Right renal cortex interstitium (tissue), 3 donors: Measurements from ENCODE around the gene TTLL11. TPM values are rescaled to one million over a fixed set of nuclear protein-coding genes. Genes with fewer than 3 reads are reported as not detected.
"Not testable (repeated sequence)": the region's sequence is repeated elsewhere in the genome, so short reads cannot be mapped to it uniquely, and the experiment has no call there.

Experiments
- DNase-seq, 3 donors: peaks; one replicate each; pipeline ENCODE4 v3.0.0-alpha.2; 2013; ENCODE audit warnings: low read depth in 3 of 3, low spot score in 2 of 3
- polyA plus RNA-seq, 3 donors: library from polyadenylated mRNA; unstranded; fragments of 120-200 nt; gene quantifications; one replicate each; pipeline ENCODE4 v1.2.1, GENCODE V29; 2013; ENCODE audit not compliant: insufficient read length in 3 of 3

Gene TTLL11
- polyA plus RNA-seq, 3 donors = 6.0 to 6.7 (median 6.2) TPM

DNA sequence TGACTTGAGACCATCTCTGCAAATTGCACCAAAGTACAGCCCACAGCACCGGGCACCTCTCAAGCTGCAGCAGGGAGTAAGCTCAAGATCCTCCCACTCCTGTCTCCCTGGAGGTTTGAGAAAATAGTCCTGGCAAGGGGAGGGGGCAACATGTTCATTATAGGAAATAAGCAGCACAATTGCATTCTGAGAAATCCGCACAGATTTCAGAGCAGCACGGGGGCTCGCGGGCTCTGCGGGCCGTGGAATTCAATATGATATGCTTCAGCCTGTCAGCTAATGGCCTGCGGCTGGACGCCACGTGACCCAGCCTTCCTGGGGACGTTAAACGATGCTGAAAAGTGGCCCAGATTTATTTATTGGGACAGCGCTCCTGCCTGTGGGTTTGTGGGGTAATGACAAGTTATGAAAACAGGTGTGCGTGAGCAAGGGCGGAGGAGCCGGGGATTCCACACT lies 285.3 kb downstream of the TTLL11 start:
- peak in 1 of 3 donors; percentile 32 for DNase-seq

DNA sequence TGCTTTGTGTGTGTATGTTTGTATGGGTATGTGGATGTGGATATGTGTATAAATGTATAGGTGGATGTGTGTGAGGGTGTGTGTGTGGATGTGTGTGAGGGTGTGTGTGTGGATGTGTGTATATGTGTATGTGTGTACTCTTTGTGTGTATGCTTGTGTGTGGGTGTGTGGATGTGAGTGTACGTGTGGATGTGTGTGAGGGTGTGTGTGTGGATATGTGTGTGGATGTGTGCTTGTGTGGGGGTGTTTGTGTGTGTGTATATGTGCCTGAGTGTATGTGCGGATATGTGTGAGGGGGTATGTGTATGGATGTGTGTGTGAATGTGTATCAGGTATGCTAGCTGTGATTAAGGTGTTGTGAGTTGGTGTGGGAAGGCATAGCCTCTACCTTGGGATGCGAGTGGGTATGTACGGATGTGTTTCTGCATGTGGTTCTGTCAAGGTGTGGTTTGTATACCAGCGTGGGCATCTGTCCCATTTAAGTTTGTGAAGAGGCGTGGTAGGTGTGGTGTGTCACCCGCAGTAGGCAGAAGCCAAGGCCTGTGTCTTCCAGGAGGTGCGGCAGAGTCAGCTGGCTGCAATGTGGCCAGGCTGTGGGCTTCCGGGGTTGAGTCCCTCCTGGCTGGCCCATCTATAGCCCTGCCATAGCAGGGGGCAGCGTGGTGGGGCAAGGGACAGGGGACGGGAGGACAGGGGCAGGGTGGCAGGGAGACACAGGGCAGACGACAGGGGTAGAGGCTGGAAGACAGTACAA lies 285.9 kb downstream of the TTLL11 start:
- DNase-seq = no peak

DNA sequence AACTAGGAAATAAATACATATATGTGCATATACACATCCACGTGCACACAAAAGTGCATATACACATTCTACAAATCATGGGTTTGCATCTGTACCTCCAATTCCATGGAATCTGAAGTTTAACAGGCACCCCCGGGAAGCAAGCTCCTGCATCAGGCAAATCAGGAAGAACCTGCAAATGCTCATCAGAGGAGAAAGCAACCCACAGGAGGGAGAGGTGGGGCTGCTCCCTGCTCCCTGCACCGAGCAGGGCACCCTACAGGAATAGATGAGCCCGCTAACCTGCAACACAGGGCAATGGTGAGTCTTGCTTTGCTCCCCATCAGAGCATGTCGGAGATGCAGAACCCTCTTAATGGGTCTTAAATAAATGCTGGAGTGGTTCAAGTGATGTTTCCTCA lies 290.4 kb downstream of the TTLL11 start:
- no peak for DNase-seq

DNA sequence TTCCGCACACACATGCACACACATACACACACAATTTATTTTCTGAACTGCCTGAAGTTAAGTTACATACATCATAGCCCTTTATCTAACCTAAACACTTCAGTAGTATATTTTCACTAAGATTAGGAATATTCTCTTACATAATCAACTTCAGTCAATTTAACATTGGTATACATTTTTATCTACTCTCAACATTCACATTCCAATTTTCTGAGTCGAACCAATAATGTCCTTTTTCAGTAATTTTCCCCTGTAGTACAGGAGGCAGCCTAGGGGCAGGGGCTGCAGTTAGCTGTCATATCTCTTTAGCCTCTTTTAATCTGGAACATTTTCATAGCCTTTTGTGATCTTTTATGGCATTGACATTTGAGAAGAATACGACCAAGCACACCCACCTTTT lies 291.5 kb downstream of the TTLL11 start:
- no peak for DNase-seq

DNA sequence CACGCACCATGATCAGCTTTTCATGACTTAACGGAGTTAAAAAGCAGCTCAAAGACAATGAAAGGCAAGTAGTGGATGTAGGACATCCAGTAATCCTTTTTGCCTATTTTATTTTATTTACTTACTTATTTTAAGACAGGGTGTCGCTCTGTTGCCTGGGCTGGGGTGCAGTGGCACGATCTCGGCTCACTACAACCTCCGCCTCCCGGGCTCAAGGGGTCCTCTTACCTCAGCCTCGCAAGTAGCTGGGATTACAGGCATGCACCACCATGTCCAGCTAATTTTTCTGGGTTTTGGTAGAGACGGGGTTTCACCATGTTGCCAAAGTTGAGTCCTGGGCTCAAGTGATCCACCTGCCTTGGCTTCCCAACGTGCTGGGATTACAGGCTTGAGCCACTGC lies 292.7 kb downstream of the TTLL11 start:
- DNase-seq = no peak

DNA sequence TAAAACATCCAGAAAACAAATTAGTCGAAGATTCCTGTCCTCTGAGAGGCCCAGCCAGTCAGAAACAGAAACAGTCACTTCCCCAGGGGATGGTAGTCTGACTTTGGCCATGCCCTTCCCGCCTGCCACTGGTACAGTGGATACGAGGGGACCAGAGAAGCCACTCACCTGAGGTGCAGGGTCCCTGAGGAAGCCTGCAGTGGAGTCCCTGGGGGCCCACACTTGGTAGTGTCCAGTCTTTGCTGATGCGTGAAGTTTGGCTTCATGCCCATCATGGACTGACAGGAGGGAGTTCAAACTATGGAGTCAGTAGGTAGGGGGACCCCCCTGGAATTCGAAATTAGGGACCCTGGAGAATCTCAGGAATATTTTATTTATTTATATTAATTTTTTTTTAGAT lies 294.2 kb downstream of the TTLL11 start:
- DNase-seq = no peak

DNA sequence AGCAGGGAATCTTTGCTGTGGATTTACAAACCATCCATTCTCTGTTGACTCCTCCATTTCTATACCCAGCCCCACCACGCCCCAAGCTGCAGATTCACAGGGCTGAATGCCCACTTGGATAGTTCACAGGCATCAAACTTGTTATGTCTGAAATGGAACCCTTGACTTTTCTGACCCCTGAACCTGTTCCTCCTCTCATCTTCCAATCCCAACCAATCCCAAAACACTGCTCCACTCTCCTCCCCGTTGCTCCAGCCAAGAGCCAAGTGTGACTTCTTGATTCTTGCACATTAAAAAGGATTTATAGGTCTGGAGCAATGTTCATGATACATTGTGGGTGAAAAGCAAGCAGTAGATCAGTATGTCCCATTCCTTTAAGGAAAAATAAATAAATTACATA lies 296.0 kb downstream of the TTLL11 start:
- DNase-seq = peak in 2 of 3 donors; percentile 43 to 46

DNA sequence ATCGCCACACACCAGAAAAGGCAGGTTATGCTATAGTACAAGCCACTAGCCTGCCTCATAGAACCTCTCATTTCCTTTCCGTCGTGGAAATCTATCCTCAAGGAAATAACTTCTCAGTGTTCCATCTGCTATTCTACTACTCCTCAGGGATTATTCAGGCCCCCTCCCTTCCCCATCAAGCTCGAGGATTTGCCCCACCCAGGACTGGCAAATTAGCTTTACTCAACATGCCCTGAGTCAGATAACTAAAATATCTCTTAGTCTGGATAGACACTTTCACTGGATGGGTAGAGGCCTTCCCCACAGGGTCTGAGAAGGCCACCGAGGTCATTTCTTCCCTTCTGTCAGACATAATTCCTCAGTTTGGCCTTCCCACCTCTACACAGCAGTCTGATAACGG lies 298.8 kb downstream of the TTLL11 start:
- not testable (repeated sequence) for DNase-seq

DNA sequence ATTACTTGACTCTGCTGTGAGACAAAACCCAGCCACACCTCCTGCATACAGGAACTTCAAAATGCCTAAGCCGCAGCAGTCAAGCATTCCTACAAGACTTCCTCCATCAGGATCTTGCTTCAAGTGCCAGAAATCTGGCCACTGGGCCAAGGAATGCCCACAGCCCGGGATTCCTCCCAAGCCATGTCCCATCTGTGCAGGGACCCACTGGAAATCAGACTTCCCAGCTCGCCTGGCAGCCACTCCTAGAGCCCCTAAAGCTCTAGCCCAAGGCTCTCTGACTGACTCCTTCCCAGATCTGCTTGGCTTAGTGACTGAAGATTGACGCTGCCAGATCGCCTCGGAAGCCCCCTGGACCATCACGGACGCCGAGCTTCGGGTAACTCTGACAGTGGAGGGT lies 300.6 kb downstream of the TTLL11 start:
- not testable (repeated sequence) for DNase-seq

DNA sequence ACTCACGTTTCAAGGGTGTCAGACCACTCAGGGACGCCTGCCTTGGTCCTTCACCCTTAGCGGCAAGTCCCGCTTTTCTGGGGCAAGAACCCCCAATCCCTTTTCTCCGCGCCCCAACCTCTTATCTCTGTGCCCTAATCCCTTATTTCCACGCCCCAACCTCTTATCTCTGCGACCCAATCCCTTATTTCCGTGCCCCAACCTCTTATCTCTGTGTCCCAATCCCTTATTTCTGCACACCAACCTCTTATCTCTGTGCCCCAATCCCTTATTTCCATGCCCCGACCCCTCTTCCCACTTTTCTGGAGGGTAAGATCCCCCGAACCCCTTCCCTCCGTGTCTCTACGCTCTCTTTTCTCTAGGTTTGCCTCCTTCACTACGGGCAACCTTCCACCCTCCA lies 302.3 kb downstream of the TTLL11 start:
- no peak for DNase-seq

DNA sequence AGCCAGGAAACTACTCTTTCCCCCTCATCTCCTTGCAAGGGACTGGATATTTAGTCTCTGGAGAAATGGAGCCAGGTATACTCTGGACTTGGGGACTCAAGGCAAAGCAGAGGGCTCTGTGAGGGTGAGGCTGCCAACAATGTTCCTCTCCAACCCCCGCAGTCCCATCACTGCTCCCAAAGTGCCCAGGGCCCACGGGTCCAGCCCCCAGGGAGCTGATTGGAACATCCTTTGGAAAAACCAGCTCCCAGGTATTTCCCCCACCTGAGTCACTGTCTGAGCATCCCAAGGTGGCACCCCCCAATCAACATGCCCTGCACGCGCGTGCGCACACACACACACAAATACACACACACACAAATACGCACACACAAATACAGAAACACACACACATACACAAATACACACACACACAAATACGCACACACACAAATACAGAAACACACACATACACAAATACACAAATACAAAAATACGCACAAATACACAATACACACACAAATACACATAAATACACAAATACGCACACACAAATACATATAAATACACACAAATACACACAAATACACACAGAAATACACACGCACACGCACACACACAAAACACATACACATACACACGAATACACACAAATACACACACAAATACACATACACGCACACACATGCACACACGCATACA lies 304.3 kb downstream of the TTLL11 start:
- DNase-seq = no peak

DNA sequence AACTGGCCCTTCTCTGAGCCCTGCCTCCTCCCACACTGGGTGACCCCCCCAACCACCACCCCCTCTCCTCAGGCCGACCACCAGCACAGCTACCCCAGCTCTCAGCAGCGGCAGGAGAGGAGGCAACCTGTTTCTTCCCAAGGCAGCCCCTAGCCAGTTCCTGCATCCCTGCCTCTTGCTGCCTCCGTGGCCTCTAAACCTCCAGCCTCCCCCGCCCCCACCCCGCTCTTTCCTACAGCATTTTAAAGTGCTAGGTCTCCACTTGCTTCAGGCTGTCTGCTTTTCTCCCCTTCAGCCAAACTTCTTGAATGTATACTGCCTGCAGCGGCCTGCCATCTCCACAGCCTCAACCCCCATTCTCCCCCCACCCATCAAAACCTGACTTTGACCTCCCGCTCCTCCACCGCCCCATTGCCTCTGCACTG lies 306.1 kb downstream of the TTLL11 start:
- DNase-seq = no peak

DNA sequence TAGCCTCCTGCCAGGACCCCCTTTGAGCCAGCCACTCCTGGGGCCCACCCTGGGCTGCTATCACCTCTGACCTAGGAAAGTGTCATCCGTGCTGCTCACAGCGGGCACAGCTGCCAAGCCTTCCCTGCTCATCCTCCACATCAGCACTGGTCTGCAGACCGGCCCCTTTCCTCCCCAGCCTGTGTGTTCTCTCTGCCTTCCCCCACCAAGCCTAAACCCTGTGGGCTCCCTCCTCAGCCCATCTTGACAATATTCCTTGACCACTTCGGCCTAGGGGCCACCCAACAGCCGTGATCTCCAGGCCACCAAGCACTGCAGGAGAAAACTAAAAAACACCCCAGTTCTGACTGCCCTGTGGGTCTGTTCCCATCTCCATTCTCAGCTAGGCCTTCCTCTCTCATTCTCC lies 306.6 kb downstream of the TTLL11 start:
- DNase-seq = no peak

DNA sequence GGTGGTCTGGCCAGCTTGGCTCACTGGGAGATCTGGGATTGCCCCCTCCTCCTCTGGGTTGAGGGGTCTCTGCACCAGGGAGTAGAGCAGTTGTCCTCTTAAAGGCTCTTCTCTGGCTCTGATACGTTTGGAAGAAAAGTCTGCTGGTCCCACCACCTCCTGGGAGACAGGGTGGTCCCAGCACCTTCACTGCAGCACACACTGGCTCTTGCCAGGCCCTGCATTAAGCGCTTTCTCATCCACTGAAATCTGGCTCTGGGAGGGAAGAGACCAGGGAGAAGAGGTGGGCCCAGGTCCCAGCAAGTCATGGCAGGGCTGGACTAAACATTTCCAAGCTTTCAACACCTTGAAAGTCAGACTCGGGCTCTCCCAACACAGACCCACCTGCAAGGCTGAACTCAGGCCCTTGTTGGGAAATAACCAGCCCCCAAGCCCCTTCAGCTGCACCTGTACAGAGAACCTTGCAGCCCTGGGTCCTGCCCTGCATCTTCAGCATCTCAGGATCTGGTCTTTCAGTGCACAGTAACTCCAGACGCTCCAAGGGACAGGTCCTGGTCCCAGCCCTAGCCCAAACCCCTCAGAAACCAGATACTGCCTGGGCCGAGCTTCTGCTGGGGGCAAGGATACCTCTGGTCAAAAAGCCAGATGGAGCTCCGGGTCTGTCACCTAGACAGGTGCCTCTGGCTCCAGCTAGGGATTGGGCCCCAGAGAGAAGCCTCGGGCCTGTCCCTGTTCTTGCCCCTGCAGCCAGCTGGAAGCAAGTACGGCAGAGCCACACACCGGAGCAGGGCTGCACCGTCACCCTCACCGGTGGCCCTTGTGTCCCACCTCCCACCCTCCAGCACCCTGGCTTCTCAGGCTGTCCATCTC lies 307.2 kb downstream of the TTLL11 start:
- DNase-seq = no peak

DNA sequence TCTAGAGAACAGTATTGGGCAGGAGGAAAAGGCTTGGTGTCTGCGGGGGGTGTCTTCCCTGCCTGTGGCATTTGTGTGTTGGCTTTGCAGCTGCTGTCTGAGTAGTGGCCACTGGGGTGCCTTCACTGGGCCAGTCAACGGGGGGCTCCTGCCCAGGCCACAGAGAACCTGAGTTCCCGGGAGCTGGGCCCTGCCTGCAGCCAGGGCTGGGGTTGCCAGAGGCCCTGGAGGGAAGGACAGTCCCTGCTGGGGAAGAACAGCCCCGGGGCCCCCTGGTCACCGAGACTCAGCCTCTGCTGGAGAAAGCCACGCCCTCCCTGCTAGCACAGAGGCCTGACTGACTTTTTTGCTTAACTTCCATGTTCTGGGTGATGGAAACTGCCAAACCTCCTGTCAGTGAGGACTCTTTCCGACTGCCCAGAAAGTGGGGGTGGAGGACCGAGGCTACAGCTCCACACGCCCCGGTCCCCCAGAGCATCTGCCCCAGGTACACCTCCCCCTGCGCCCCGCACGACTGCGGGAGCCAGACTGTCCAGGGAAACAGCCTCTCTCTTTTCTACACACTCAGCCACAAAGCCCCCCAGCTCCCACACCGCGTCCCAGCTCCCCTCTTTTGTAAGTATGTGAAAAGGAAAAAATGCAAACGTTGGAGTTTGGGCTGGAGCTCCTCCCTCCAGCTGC lies 308.2 kb downstream of the TTLL11 start:
- no peak for DNase-seq

DNA sequence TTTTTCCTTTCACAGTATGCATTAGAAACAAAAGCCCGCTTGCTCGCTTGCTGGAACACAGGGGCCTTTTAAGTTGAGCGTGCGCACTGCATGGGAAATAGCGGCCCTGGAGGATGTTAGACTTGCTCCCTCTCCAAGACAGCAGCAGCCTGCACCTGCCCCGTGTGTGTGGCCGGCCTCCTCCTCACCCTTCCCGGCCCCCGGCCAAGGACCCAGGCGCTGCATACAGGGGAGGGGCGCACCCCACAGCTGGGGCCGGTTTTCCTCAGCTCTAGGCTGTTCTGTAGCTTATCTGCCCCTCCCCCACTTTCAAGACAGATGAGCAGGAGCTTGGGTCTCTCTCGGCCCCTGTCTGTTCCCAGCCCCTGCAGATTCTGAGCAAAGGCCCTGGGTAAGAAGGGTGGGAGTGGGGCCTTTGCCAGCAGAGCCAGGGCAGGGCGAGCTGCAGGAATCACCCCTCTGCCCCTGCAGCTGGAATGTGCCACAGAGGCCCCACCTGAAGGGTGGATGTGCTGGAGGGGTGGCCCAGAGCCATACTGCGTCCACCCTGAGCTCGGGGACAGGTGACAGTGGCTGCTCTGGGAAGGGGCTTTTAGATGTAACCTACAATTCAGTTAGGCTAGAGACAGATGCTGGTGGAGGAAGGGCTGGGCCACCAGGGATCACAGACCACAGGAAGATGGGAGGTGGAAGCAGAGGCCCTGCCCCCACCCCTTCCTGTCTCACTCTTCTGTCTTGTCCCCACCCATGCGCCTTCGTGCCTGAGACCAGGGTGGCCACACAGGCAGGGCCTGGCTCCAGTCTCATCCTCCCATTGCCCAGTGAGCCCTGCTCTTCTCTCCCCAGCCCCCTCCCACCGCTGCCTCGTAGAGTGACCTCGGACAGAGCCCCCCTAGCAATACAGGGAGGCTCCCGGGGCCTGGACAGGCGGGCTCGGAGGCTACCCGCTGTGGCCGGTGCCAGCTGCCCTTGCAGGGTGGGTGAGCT lies 309.3 kb downstream of the TTLL11 start:
- no peak for DNase-seq

DNA sequence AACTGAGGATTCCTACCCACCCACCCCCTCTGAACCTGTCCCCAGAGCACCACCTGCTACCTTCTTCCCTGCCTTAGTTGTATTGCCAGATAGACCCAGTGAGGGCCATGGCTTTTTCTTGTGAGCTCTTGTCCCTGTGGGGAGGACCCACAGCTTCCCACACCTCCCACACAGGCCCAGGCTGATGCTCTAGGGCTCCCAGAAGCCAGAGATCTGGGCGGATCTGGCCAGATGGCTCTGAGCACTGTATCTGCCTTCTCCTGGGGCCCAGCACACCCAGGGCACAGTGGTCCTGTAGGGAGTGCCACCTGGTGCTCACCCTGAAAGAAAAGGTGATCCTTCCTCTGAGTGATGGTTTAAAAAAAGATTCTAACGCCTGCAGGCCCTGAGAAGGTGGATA lies 310.0 kb downstream of the TTLL11 start:
- DNase-seq = no peak

DNA sequence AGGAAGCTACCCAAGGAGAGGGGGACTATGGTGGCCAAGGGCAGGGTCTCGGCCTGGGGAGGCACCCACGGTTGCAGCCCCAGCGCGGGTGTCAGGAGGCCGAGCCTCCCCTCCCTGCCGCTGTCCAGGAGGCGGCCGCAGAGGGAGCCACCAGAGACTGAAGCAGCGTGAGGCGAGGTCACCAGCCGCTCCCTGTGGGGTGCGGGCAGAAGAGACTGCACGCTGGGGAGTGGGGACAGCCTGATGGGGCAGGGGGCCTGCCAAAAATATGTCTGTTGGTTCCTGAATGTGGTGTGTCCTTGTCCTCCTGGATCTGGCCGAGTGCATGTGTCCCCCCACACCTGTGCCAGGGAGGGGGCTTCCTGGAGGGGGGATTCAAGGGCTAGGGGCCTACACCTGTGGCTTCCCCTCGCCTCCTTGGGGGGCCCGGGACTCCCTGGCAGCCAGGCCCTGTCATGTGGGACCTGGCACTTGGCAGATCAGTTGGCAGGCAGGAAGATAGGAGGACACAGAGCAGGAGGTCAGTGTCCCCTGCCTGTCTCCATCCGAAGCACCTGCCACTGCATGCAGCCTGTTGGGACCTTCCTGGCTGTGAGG lies 310.5 kb downstream of the TTLL11 start:
- no peak for DNase-seq
